ENCODE results near the gene NFASC.

NFASC gene

DNA sequence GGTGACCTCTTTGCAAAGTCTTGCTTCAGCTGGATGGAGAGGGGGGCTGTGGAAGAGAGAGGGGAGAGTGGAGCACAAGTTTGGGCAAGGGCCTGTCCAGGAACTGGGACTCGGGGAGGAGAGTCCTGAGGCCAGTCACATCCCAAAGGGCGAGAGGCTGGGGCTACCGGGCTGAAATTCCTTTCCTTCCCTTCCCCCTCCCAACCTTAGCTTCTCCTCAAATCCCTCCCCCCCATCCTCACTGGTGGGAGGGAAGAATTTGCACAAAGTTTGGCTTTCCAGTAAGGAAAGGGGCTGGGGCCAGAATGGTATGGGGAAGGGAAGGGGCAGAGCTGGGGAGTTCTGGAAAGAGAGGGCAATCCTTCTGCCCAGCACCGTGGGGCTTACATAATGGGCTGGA lies 173.2 kb downstream of the NFASC start:
- Histone ChIP-seq H3K9me3 (ENCODE audit: insufficient read depth, low read length) (no peaks in the 10 kb centered on the region), H3K9me2 (replicated peaks; ENCODE audit: insufficient read depth, low read length) (no peaks in the 10 kb centered on the region), H2AFZ (ENCODE audit: low read depth, low read length, severe bottlenecking) (no peak overlapping the region), H3F3A (ENCODE audit: insufficient read depth) (no peaks in the 10 kb centered on the region), H3K27ac (ENCODE audit: low read depth, low read length) (no peak overlapping the region), H4K20me1 (ENCODE audit: low read depth, low read length) (no peaks in the 10 kb centered on the region), H3K27me3 (ENCODE audit: low read length) (no peaks in the 10 kb centered on the region), H3K36me3 (ENCODE audit: low read length) (no peaks in the 10 kb centered on the region), H3K79me2 (ENCODE audit: insufficient read depth, low read length) (no peaks in the 10 kb centered on the region), H3K9ac (ENCODE audit: low read length) (no peak overlapping the region), H3K4me2 (ENCODE audit: low read depth, low read length, poor library complexity, severe bottlenecking) (no peak overlapping the region), H3K4me3 (ENCODE audit: insufficient read depth, low read length, poor library complexity, severe bottlenecking) (no peak overlapping the region)
- TF ChIP-seq EZH2phosphoT487 (conservative IDR thresholded peaks at IDR 0.05; ENCODE audit: low read length) = no peak
- TF ChIP-seq, protein P1, sequence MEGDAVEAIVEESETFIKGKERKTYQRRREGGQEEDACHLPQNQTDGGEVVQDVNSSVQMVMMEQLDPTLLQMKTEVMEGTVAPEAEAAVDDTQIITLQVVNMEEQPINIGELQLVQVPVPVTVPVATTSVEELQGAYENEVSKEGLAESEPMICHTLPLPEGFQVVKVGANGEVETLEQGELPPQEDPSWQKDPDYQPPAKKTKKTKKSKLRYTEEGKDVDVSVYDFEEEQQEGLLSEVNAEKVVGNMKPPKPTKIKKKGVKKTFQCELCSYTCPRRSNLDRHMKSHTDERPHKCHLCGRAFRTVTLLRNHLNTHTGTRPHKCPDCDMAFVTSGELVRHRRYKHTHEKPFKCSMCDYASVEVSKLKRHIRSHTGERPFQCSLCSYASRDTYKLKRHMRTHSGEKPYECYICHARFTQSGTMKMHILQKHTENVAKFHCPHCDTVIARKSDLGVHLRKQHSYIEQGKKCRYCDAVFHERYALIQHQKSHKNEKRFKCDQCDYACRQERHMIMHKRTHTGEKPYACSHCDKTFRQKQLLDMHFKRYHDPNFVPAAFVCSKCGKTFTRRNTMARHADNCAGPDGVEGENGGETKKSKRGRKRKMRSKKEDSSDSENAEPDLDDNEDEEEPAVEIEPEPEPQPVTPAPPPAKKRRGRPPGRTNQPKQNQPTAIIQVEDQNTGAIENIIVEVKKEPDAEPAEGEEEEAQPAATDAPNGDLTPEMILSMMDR (IDR thresholded peaks at IDR 0.05; ENCODE audit: insufficient read depth, low read length, poor library complexity, severe bottlenecking) = no peak

DNA sequence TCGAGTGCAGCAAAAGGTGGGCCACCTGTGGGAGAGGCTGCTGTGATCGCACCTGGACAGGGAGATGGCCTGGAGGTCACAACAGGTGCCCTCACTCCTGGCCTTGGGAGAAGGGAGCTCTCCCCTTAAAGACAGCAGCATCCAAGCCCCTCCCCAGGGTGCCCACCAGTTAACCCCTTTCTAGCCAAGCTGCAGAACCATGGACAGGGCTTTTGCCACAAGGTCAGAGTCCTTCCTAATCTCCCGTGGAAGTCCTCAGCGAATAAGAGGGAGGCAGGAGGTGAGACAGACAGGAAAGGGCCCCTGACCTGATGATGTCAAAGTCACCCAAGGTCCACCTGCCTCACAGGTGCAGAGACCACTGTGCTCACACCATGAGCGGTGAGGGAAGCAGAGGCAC lies 174.1 kb downstream of the NFASC start:
- H3K4me3 ChIP-seq (ENCODE audit: insufficient read depth, low read length, poor library complexity, severe bottlenecking) = no peak overlapping the region
- no peak overlapping the region for H3K4me2 ChIP-seq (ENCODE audit: low read depth, low read length, poor library complexity, severe bottlenecking)
- H3K9ac ChIP-seq (ENCODE audit: low read length) = no peak overlapping the region
- no peaks in the 10 kb centered on the region for H3K79me2 ChIP-seq (ENCODE audit: insufficient read depth, low read length)
- no peak overlapping the region for H2AFZ ChIP-seq (ENCODE audit: low read depth, low read length, severe bottlenecking)
- H3K36me3 ChIP-seq (ENCODE audit: low read length) = no peaks in the 10 kb centered on the region
- no peaks in the 10 kb centered on the region for H3F3A ChIP-seq (ENCODE audit: insufficient read depth)
- H3K27ac ChIP-seq (ENCODE audit: low read depth, low read length) = no peak overlapping the region
- no peaks in the 10 kb centered on the region for H3K9me3 ChIP-seq (ENCODE audit: insufficient read depth, low read length)
- no peaks in the 10 kb centered on the region for H4K20me1 ChIP-seq (ENCODE audit: low read depth, low read length)
- no peak for TF ChIP-seq EZH2phosphoT487 (conservative IDR thresholded peaks at IDR 0.05; ENCODE audit: low read length)
- TF ChIP-seq, protein P1 (IDR thresholded peaks at IDR 0.05; ENCODE audit: insufficient read depth, low read length, poor library complexity, severe bottlenecking) = no peak
- no peaks in the 10 kb centered on the region for H3K9me2 ChIP-seq (replicated peaks; ENCODE audit: insufficient read depth, low read length)
- H3K27me3 ChIP-seq (ENCODE audit: low read length) = no peaks in the 10 kb centered on the region

DNA sequence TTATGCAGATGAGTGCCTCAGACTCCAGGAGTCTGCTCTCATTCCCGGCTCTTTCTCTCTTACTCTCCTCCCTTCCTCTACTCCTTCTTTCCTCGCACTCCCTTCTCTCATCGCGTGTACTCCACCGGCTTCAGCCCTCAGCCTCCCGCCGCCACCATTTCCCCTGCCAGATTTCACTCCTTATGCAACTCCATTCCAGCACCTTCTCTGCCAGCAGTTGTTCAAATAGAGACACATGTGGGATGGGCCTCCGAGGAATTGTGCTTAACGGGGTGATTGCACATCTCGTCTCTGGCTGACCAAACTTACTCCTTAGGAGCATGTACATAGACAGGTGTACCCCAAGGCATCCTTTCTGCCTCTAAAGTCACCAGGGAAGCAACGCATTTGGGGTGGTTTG lies 174.5 kb downstream of the NFASC start:
- Histone ChIP-seq H3K4me3 (ENCODE audit: insufficient read depth, low read length, poor library complexity, severe bottlenecking) (no peak overlapping the region), H3K4me2 (ENCODE audit: low read depth, low read length, poor library complexity, severe bottlenecking) (no peak overlapping the region), H2AFZ (ENCODE audit: low read depth, low read length, severe bottlenecking) (no peak overlapping the region), H3K9me2 (replicated peaks; ENCODE audit: insufficient read depth, low read length) (no peaks in the 10 kb centered on the region), H3K79me2 (ENCODE audit: insufficient read depth, low read length) (no peaks in the 10 kb centered on the region), H4K20me1 (ENCODE audit: low read depth, low read length) (no peaks in the 10 kb centered on the region), H3F3A (ENCODE audit: insufficient read depth) (no peaks in the 10 kb centered on the region), H3K36me3 (ENCODE audit: low read length) (no peaks in the 10 kb centered on the region), H3K27ac (ENCODE audit: low read depth, low read length) (no peak overlapping the region), H3K9me3 (ENCODE audit: insufficient read depth, low read length) (no peaks in the 10 kb centered on the region), H3K9ac (ENCODE audit: low read length) (no peak overlapping the region), H3K27me3 (ENCODE audit: low read length) (no peaks in the 10 kb centered on the region)
- TF ChIP-seq EZH2phosphoT487 (conservative IDR thresholded peaks at IDR 0.05; ENCODE audit: low read length) = no peak
- TF ChIP-seq, protein P1 (IDR thresholded peaks at IDR 0.05; ENCODE audit: insufficient read depth, low read length, poor library complexity, severe bottlenecking) = no peak

Measured in SU-DHL-6 (cell line).